Panc1 (cell line): ENCODE measurements around the gene HAO1. TPM values are rescaled to one million over a fixed set of nuclear protein-coding genes. Genes with fewer than 3 reads are reported as not detected.

Source experiments
- ATAC-seq: fragments of 200-7000 bp; cut with Tn5 transposase; 2 replicates; pipeline ENCODE4 v1.9.1; 2020; ENCODE audit warnings: mild to moderate bottlenecking, moderate library complexity
- BruUV-seq: library from RNA; stranded (reverse); fragments of 400-500 nt; replicated peaks from 2 replicates; lab custom pipeline; 2021; lab: Mats Ljungman, UMichigan
- CTCF ChIA-PET: fragments of 300-600 bp; sonication (Branson Sonifier 250); formaldehyde crosslinking; loops from one replicate; lab custom pipeline; 2022; ENCODE audit warnings: antibody characterized with exemption; lab: Charles Lee
- POLR2A ChIA-PET: fragments of 300-600 bp; sonication (Branson Sonifier 250); formaldehyde crosslinking; loops from one replicate; lab custom pipeline; 2022; ENCODE audit warnings: antibody characterized with exemption; lab: Charles Lee
- DNase-seq: peaks from one replicate; pipeline ENCODE4 v3.0.0-alpha.2; 2010; ENCODE audit warnings: low read depth, low spot score
- H3K27ac ChIP-seq: 2 replicates; pipeline ENCODE4 v1.5.1; 2011; ENCODE audit warnings: mild to moderate bottlenecking, low read length, inconsistent platforms
- H3K27me3 ChIP-seq: fragments of 200-500 bp; sonication (Bioruptor generic); 2 replicates; pipeline ENCODE4 v1.6.0; 2014; ENCODE audit warnings: low read length, inconsistent platforms; ENCODE audit not compliant: control insufficient read depth, insufficient read depth
- H3K36me3 ChIP-seq: fragments of 200-500 bp; sonication (Bioruptor generic); 2 replicates; pipeline ENCODE4 v1.5.1; 2014; ENCODE audit warnings: inconsistent platforms, mild to moderate bottlenecking, low read length, moderate library complexity; ENCODE audit not compliant: control insufficient read depth, insufficient read depth
- H3K4me1 ChIP-seq: 2 replicates; pipeline ENCODE4 v1.5.1; 2011; ENCODE audit warnings: inconsistent platforms, mild to moderate bottlenecking, low read length, moderate library complexity; ENCODE audit not compliant: control insufficient read depth, insufficient read depth
- H3K4me3 ChIP-seq, 2 experiments: 2 replicates each; pipeline ENCODE4 v1.5.1; 2011 to 2012; ENCODE audit warnings: low read depth in 2 of 2, low read length in 2 of 2, mild to moderate bottlenecking in 2 of 2, inconsistent platforms in 1 of 2, moderate library complexity in 1 of 2
- H3K9me3 ChIP-seq: fragments of 200-500 bp; sonication (Bioruptor generic); 2 replicates; pipeline ENCODE4 v1.5.1; 2014; ENCODE audit warnings: low read depth, mild to moderate bottlenecking, inconsistent platforms, low read length, moderate library complexity; ENCODE audit not compliant: control insufficient read depth, insufficient read depth
- POLR2AphosphoS5 ChIP-seq: IDR thresholded peaks from 2 replicates; pipeline ENCODE4 v1.6.1; 2012; ENCODE audit warnings: mild to moderate bottlenecking, low read depth, low read length, moderate library complexity
- SIN3A ChIP-seq: IDR thresholded peaks from 2 replicates; pipeline ENCODE4 v1.6.1; 2012; ENCODE audit warnings: low read depth, mild to moderate bottlenecking, low read length, moderate library complexity, borderline replicate concordance; ENCODE audit not compliant: insufficient read depth
- TCF7L2 ChIP-seq: IDR thresholded peaks from 2 replicates; pipeline ENCODE4 v1.6.1; 2011; ENCODE audit warnings: mild to moderate bottlenecking, low read depth, low read length, inconsistent platforms
- in situ Hi-C: cut with HindIII; loops from 2 replicates; pipeline ENCODE4 v1.10.0; 2016; ENCODE audit warnings: low sequenced_read_pairs, low pct_unique_long_range_greater_than_20kb
- intact Hi-C: fragments of 100-400 bp; cut with micrococcal nuclease; formaldehyde crosslinking; loops from one replicate; pipeline ENCODE4 v1.10.0; 2022; ENCODE audit not compliant: unreplicated experiment
- total RNA-seq: library from RNA; stranded (reverse); gene quantifications from one replicate; pipeline ENCODE4 v1.2.1, GENCODE V29; 2021; ENCODE audit not compliant: unreplicated experiment
- TF ChIP-seq, protein P1 (sequence below), 2 experiments: IDR thresholded peaks; 2 replicates each; pipeline ENCODE4 v1.6.1; 2011 to 2012; ENCODE audit warnings: low read depth in 2 of 2, control low read depth in 1 of 2, low read length in 1 of 2, mild to moderate bottlenecking in 1 of 2, moderate library complexity in 1 of 2; ENCODE audit not compliant: insufficient read depth in 1 of 2
- TF ChIP-seq, protein P2 (sequence below): fragments of 450-650 bp; IDR thresholded peaks from 2 replicates; pipeline ENCODE4 v1.5.1; 2017; ENCODE audit warnings: mild to moderate bottlenecking

HAO1 gene
- total RNA-seq, 1 experiment from 2014 or later = 0.13 TPM

GRCh38 chr20:7868108-7868507 is 72.2 kb downstream of the HAO1 start:
- ChIA-PET CTCF (no interaction called here), POLR2A (no interaction called here)
- in situ Hi-C loops = no loop called here

GRCh38 chr20:7866285-7866684 is 74.0 kb downstream of the HAO1 start:
- no peaks in the 10 kb centered on the region for H3K4me1 ChIP-seq
- in situ Hi-C loops = no loop called here
- CTCF ChIA-PET = no interaction called here

More at GRCh38 chr20:7868108-7868507, 72.2 kb downstream of the HAO1 start:
- no peak overlapping the region for H3K27ac ChIP-seq
- BruUV-seq = no TSS peak
- ATAC-seq (no peak), DNase-seq (no peak)
- H3K36me3 ChIP-seq = no peaks in the 10 kb centered on the region
- no peaks in the 10 kb centered on the region for H3K27me3 ChIP-seq
- H3K4me3 ChIP-seq = no peak overlapping the region
- H3K4me1 ChIP-seq = no peaks in the 10 kb centered on the region
- TF ChIP-seq TCF7L2 = no peak
- TF ChIP-seq SIN3A = no peak
- TF ChIP-seq POLR2AphosphoS5 = no peak
- TF ChIP-seq, protein P1, sequence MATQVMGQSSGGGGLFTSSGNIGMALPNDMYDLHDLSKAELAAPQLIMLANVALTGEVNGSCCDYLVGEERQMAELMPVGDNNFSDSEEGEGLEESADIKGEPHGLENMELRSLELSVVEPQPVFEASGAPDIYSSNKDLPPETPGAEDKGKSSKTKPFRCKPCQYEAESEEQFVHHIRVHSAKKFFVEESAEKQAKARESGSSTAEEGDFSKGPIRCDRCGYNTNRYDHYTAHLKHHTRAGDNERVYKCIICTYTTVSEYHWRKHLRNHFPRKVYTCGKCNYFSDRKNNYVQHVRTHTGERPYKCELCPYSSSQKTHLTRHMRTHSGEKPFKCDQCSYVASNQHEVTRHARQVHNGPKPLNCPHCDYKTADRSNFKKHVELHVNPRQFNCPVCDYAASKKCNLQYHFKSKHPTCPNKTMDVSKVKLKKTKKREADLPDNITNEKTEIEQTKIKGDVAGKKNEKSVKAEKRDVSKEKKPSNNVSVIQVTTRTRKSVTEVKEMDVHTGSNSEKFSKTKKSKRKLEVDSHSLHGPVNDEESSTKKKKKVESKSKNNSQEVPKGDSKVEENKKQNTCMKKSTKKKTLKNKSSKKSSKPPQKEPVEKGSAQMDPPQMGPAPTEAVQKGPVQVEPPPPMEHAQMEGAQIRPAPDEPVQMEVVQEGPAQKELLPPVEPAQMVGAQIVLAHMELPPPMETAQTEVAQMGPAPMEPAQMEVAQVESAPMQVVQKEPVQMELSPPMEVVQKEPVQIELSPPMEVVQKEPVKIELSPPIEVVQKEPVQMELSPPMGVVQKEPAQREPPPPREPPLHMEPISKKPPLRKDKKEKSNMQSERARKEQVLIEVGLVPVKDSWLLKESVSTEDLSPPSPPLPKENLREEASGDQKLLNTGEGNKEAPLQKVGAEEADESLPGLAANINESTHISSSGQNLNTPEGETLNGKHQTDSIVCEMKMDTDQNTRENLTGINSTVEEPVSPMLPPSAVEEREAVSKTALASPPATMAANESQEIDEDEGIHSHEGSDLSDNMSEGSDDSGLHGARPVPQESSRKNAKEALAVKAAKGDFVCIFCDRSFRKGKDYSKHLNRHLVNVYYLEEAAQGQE (IDR thresholded peaks at IDR 0.05; ENCODE audit: insufficient read depth in 1 of 2, low read depth in 2 of 2, low read length in 1 of 2) = no peak
- TF ChIP-seq, protein P2, sequence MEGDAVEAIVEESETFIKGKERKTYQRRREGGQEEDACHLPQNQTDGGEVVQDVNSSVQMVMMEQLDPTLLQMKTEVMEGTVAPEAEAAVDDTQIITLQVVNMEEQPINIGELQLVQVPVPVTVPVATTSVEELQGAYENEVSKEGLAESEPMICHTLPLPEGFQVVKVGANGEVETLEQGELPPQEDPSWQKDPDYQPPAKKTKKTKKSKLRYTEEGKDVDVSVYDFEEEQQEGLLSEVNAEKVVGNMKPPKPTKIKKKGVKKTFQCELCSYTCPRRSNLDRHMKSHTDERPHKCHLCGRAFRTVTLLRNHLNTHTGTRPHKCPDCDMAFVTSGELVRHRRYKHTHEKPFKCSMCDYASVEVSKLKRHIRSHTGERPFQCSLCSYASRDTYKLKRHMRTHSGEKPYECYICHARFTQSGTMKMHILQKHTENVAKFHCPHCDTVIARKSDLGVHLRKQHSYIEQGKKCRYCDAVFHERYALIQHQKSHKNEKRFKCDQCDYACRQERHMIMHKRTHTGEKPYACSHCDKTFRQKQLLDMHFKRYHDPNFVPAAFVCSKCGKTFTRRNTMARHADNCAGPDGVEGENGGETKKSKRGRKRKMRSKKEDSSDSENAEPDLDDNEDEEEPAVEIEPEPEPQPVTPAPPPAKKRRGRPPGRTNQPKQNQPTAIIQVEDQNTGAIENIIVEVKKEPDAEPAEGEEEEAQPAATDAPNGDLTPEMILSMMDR = no peak
- H3K9me3 ChIP-seq = no peaks in the 10 kb centered on the region
- intact Hi-C loops = no loop called here

More at GRCh38 chr20:7866285-7866684, 74.0 kb downstream of the HAO1 start:
- POLR2A ChIA-PET = no interaction called here
- ATAC-seq = no peak
- H3K4me3 ChIP-seq = no peak overlapping the region
- H3K27me3 ChIP-seq = no peaks in the 10 kb centered on the region
- intact Hi-C loops = no loop called here
- TF ChIP-seq, protein P1 (IDR thresholded peaks at IDR 0.05; ENCODE audit: insufficient read depth in 1 of 2, low read depth in 2 of 2, low read length in 1 of 2) = no peak
- TF ChIP-seq SIN3A (no peak), TCF7L2 (no peak), POLR2AphosphoS5 (no peak)
- TF ChIP-seq, protein P2 = no peak
- H3K9me3 ChIP-seq = no peaks in the 10 kb centered on the region
- no peak overlapping the region for H3K27ac ChIP-seq
- no peak for DNase-seq
- BruUV-seq = no TSS peak
- no peaks in the 10 kb centered on the region for H3K36me3 ChIP-seq
